Lung (tissue), 12 donors: ENCODE data around the gene GPHA2. TPM values are rescaled to one million over a fixed set of nuclear protein-coding genes. Genes with fewer than 3 reads are reported as not detected.

Experiments used
- ATAC-seq: fragments of 200-7000 bp; cut with Tn5 transposase; one replicate; pipeline ENCODE4 v1.9.1; 2020; ENCODE audit warnings: moderate number of reproducible peaks; ENCODE audit not compliant: insufficient read depth, low FRiP score
- DNase-seq, 3 donors: peaks; one replicate each; pipeline ENCODE4 v3.0.0-alpha.2; 2013 to 2017
- H3K27ac ChIP-seq, 2 donors: one replicate each; pipeline ENCODE4 v1.5.1; 2013; ENCODE audit warnings: mild to moderate bottlenecking in 2 of 2, moderate library complexity in 2 of 2, control low read depth in 1 of 2, inconsistent platforms in 1 of 2, low read depth in 1 of 2, low read length in 1 of 2
- H3K27me3 ChIP-seq, 3 donors: one replicate each; pipeline ENCODE4 v1.5.1; 2013; ENCODE audit warnings: low read length in 2 of 3; ENCODE audit not compliant: control insufficient read depth in 3 of 3, insufficient read depth in 3 of 3
- H3K36me3 ChIP-seq, 4 donors: one replicate each; pipeline ENCODE4 v1.5.1; 2013; ENCODE audit warnings: low read length in 4 of 4, mild to moderate bottlenecking in 1 of 4, moderate library complexity in 1 of 4; ENCODE audit not compliant: control insufficient read depth in 4 of 4, insufficient read depth in 4 of 4
- H3K4me1 ChIP-seq, 5 donors: one replicate each; pipeline ENCODE4 v1.5.1; 2013; ENCODE audit warnings: low read length in 5 of 5, mild to moderate bottlenecking in 2 of 5, moderate library complexity in 1 of 5; ENCODE audit not compliant: control insufficient read depth in 5 of 5, insufficient read depth in 5 of 5
- H3K4me3 ChIP-seq: one replicate; pipeline ENCODE4 v1.5.1; 2013; ENCODE audit warnings: mild to moderate bottlenecking, control low read depth, moderate library complexity
- H3K9ac ChIP-seq, 2 donors: one replicate each; pipeline ENCODE4 v1.5.1; 2013; ENCODE audit warnings: low read length in 2 of 2, control low read depth in 1 of 2; ENCODE audit not compliant: insufficient read depth in 1 of 2
- H3K9me3 ChIP-seq, 4 donors: one replicate each; pipeline ENCODE4 v1.5.1; 2013; ENCODE audit warnings: low read length in 3 of 4, mild to moderate bottlenecking in 1 of 4, moderate library complexity in 1 of 4; ENCODE audit not compliant: control insufficient read depth in 4 of 4, insufficient read depth in 3 of 4
- WGBS, 2 donors: extraction: QIAGEN DNeasy Blood & Tissue Kit; methylation state at CpG; one replicate each; pipeline ENCODE4 v1.1.7; 2013; 5-methylcytosine and 5-hydroxymethylcytosine counted together
- polyA plus RNA-seq, 2 donors: library from polyadenylated mRNA; stranded (reverse); fragments of 200-250 nt; gene quantifications; one replicate each; pipeline ENCODE4 v1.2.1, GENCODE V29; 2013
- total RNA-seq, 2 donors: library from RNA; depleted of rRNA in 1 of 2; stranded (reverse); fragments of >200 nt in 1 of 2; gene quantifications; one replicate each; pipeline ENCODE4 v1.2.1, GENCODE V29; 2014 to 2021
- TF ChIP-seq, protein P1 (sequence below): IDR thresholded peaks from 2 replicates; pipeline ENCODE4 v1.5.1; 2012; ENCODE audit warnings: mild to moderate bottlenecking; ENCODE audit errors: control extremely low read depth, extremely low read depth
- donor health status: control.
- donor health status: control.
- donor health status: Bipolar disorder and iron deficiency.
- donor health status: healthy.
- donor health status: DM: yes; HTN: yes; CAD: no.

Gene GPHA2
- total and polyA plus RNA-seq, 4 donors: 0.19 TPM; not detected in 3

DNA sequence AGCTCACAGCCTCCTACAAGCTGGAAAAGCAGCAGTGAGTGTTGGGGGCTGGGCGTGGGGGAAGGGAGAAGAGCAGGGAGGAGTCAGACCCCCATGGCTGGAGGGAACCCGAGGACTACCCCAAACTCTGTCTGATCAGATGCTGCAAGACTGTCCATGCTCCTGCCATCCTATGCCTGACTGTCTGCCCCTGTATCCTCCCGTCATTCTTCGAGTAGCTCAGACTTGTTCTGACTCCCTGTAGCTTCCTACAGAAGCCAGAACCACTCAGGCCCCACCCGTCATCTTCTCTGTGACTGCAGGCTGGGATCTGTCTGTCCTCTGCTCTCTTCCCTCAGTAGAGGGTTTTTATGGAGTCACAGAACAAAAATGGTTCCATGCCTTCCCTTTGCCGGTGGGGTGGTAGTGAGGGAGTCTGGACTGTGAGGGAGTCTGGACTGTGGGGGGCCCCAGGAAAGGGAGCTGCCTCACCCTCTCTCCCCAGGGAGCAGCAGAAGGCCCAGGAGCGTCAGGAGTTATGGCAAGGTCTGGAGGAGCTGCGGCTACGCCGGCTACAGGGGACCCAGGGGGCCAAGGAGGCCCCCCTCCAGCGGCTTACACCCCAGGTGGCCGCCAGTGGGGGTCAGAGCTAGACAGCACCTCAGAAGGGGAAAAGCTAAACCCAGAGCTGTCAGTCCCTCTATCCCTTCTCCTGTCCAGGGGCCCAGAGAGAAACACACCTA is 2.3 kb downstream of the GPHA2 start:
- ATAC-seq (no peak), DNase-seq (no peak)
- Histone ChIP-seq H3K4me3 (no peak overlapping the region), H3K9me3 (no peaks in the 10 kb centered on the region), H3K4me1 (peaks cover 0 to 4% (median 0%) of the 10 kb centered on the region in 5 donors), H3K27ac (no peak overlapping the region), H3K27me3 (no peaks in the 10 kb centered on the region), H3K36me3 (peaks cover 8 to 48% (median 14%) of the 10 kb centered on the region in 4 donors), H3K9ac (no peak overlapping the region)
- TF ChIP-seq, protein P1, sequence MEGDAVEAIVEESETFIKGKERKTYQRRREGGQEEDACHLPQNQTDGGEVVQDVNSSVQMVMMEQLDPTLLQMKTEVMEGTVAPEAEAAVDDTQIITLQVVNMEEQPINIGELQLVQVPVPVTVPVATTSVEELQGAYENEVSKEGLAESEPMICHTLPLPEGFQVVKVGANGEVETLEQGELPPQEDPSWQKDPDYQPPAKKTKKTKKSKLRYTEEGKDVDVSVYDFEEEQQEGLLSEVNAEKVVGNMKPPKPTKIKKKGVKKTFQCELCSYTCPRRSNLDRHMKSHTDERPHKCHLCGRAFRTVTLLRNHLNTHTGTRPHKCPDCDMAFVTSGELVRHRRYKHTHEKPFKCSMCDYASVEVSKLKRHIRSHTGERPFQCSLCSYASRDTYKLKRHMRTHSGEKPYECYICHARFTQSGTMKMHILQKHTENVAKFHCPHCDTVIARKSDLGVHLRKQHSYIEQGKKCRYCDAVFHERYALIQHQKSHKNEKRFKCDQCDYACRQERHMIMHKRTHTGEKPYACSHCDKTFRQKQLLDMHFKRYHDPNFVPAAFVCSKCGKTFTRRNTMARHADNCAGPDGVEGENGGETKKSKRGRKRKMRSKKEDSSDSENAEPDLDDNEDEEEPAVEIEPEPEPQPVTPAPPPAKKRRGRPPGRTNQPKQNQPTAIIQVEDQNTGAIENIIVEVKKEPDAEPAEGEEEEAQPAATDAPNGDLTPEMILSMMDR: no peak
- 94 to 95% methylated on average over 12 of the region's 12 CpGs for WGBS, 2 donors

DNA sequence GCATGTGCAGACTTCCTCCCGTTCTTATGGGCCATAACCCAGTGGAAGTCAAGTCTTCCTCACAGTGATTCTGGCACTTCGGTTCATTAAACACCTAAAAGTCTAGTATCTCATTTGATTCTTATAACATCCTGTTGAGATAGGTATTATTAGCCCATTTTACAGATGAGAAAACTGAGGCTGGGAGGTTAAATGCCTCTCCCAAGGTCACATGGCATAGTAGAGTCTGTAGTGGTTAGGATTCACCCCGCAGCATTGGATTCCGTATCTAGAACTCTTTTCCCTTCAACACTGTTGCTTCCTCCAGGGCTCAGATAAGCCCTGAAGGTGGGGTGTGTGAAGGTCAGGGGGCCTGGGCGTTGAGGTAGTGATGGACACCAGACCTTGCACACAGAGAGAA is 3.4 kb downstream of the GPHA2 start:
- Histone ChIP-seq H3K9ac (no peak overlapping the region), H3K4me3 (no peak overlapping the region), H3K27ac (no peak overlapping the region), H3K27me3 (no peaks in the 10 kb centered on the region), H3K36me3 (peaks cover 8 to 55% (median 16%) of the 10 kb centered on the region in 4 donors), H3K9me3 (no peaks in the 10 kb centered on the region), H3K4me1 (peaks cover 0 to 4% (median 0%) of the 10 kb centered on the region in 5 donors)
- TF ChIP-seq, protein P1: no peak
- no peak for ATAC-seq
- 92 to 94% methylated on average over 5 of the region's 5 CpGs for WGBS, 2 donors
- no peak for DNase-seq

DNA sequence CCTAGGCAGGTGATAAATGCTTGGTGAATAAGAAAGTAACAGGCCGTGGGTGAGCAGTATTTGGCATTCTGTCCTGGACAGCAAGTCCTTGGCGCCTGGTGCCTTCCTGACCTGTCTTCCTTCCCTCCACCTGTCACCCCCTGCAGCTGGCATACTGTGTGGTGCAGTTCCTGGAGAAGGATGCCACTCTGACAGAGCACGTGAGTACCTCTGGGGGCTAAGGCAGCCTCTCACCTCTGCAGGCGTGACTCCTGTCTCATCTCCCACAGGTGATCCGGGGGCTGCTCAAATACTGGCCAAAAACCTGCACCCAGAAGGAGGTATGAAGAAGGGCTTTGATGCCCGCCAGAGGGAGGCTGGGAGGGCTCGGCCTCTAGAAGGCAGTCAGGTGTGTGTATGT is 4.4 kb downstream of the GPHA2 start:
- ATAC-seq (no peak), DNase-seq (no peak)
- TF ChIP-seq, protein P1: no peak
- peaks cover 0 to 4% (median 3%) of the 10 kb centered on the region in 5 donors for H3K4me1 ChIP-seq
- peaks cover 8 to 56% (median 16%) of the 10 kb centered on the region in 4 donors for H3K36me3 ChIP-seq
- no peak overlapping the region for H3K27ac ChIP-seq
- H3K9me3 ChIP-seq: no peaks in the 10 kb centered on the region
- H3K9ac ChIP-seq: no peak overlapping the region
- 97 to 99% methylated on average over 7 of the region's 7 CpGs for WGBS, 2 donors
- H3K27me3 ChIP-seq: no peaks in the 10 kb centered on the region
- H3K4me3 ChIP-seq: no peak overlapping the region
